Central memory CD8-positive, alpha-beta T cell (primary cell): ENCODE measurements around the gene OTOF.

Experiments used
- ATAC-seq: fragments of 150-1000 bp; cut with Tn5 transposase; replicated peaks from 2 replicates; pipeline ENCODE4 v1.10.0; 2022; ENCODE audit warnings: mild to moderate bottlenecking, moderate FRiP score, moderate number of reproducible peaks; ENCODE audit not compliant: poor library complexity, severe bottlenecking; ENCODE audit errors: extremely low read depth
- DNase-seq, 2 donors: peaks; one replicate each; pipeline ENCODE4 v3.0.0; 2021; ENCODE audit warnings: low spot score in 2 of 2
- H3K27ac Mint-ChIP-seq: one replicate; pipeline ENCODE4 v1.8.0; 2022; ENCODE audit warnings: low read depth, mild to moderate bottlenecking, moderate library complexity, mixed read lengths
- H3K27me3 Mint-ChIP-seq: one replicate; pipeline ENCODE4 v1.8.0; 2022; ENCODE audit warnings: mixed read lengths
- H3K36me3 Mint-ChIP-seq: one replicate; pipeline ENCODE4 v1.8.0; 2022; ENCODE audit warnings: mild to moderate bottlenecking, moderate library complexity, mixed read lengths; ENCODE audit not compliant: insufficient read depth
- H3K4me1 Mint-ChIP-seq: one replicate; pipeline ENCODE4 v1.8.0; 2022; ENCODE audit warnings: mixed read lengths
- H3K4me3 Mint-ChIP-seq: one replicate; pipeline ENCODE4 v1.8.0; 2022; ENCODE audit warnings: mild to moderate bottlenecking, moderate library complexity, mixed read lengths
- H3K9me3 Mint-ChIP-seq: one replicate; pipeline ENCODE4 v1.8.0; 2022; ENCODE audit warnings: mixed read lengths

OTOF gene

GRCh38 chr2:26456440-26457250, 21.3 kb downstream of the OTOF start:
- Mint-ChIP-seq H3K4me1 (no peaks in the 10 kb centered on the region), H3K9me3 (no peaks in the 10 kb centered on the region), H3K27me3 (no peaks in the 10 kb centered on the region), H3K36me3 (peaks cover 3% of the 10 kb centered on the region), H3K27ac (no peak overlapping the region), H3K4me3 (no peak overlapping the region)
- no peak for DNase-seq
- ATAC-seq: no peak

GRCh38 chr2:26455670-26456439, 22.1 kb downstream of the OTOF start:
- Mint-ChIP-seq H3K36me3 (peaks cover 3% of the 10 kb centered on the region), H3K4me3 (no peak overlapping the region), H3K27me3 (no peaks in the 10 kb centered on the region), H3K27ac (no peak overlapping the region), H3K4me1 (no peaks in the 10 kb centered on the region), H3K9me3 (no peaks in the 10 kb centered on the region)
- DNase-seq: no peak
- ATAC-seq: no peak

GRCh38 chr2:26455037-26455669, 22.8 kb downstream of the OTOF start:
- Mint-ChIP-seq H3K27me3 (peaks cover 4% of the 10 kb centered on the region), H3K27ac (no peak overlapping the region), H3K36me3 (peaks cover 3% of the 10 kb centered on the region), H3K9me3 (no peaks in the 10 kb centered on the region), H3K4me3 (no peak overlapping the region), H3K4me1 (no peaks in the 10 kb centered on the region)
- no peak for ATAC-seq
- DNase-seq: no peak

GRCh38 chr2:26454561-26455001, 23.3 kb downstream of the OTOF start:
- no peak for ATAC-seq

GRCh38 chr2:26453421-26454329, 24.2 kb downstream of the OTOF start:
- Mint-ChIP-seq H3K9me3 (no peaks in the 10 kb centered on the region), H3K27me3 (peaks cover 9% of the 10 kb centered on the region), H3K4me1 (no peaks in the 10 kb centered on the region), H3K4me3 (no peak overlapping the region), H3K36me3 (peaks cover 1% of the 10 kb centered on the region), H3K27ac (no peak overlapping the region)
- no peak for ATAC-seq
- no peak for DNase-seq

More at GRCh38 chr2:26454561-26455001, 23.3 kb downstream of the OTOF start:
- H3K27ac Mint-ChIP-seq: no peak overlapping the region
- H3K4me1 Mint-ChIP-seq: no peaks in the 10 kb centered on the region
- H3K27me3 Mint-ChIP-seq: peaks cover 9% of the 10 kb centered on the region
- DNase-seq: no peak
- peaks cover 3% of the 10 kb centered on the region for H3K36me3 Mint-ChIP-seq
- H3K9me3 Mint-ChIP-seq: no peaks in the 10 kb centered on the region
- no peak overlapping the region for H3K4me3 Mint-ChIP-seq

GRCh38 chr2:26451700-26452099, 26.2 kb downstream of the OTOF start:
- DNase-seq (no peak), ATAC-seq (no peak)
- Mint-ChIP-seq H3K27me3 (peaks cover 9% of the 10 kb centered on the region), H3K36me3 (peaks cover 1% of the 10 kb centered on the region), H3K4me1 (no peaks in the 10 kb centered on the region), H3K4me3 (no peak overlapping the region), H3K27ac (no peak overlapping the region), H3K9me3 (no peaks in the 10 kb centered on the region)

- Mint-ChIP-seq H3K9me3 (no peaks in the 10 kb centered on the region), H3K36me3 (peaks cover 1% of the 10 kb centered on the region), H3K27ac (no peak overlapping the region), H3K27me3 (peaks cover 9% of the 10 kb centered on the region), H3K4me3 (no peak overlapping the region), H3K4me1 (no peaks in the 10 kb centered on the region)
- DNase-seq (no peak), ATAC-seq (no peak)
These were observed 27.8 kb downstream of the OTOF start for GRCh38 chr2:26450031-26450635.

- no peak overlapping the region for H3K4me3 Mint-ChIP-seq
These were observed 28.5 kb downstream of the OTOF start for GRCh38 chr2:26449278-26450030.

GRCh38 chr2:26448651-26449050, 29.3 kb downstream of the OTOF start:
- Mint-ChIP-seq H3K27ac (no peak overlapping the region), H3K4me3 (no peak overlapping the region), H3K9me3 (no peaks in the 10 kb centered on the region), H3K4me1 (no peaks in the 10 kb centered on the region), H3K27me3 (peaks cover 9% of the 10 kb centered on the region), H3K36me3 (no peaks in the 10 kb centered on the region)
- ATAC-seq: no peak
- DNase-seq: no peak

More at GRCh38 chr2:26449278-26450030, 28.5 kb downstream of the OTOF start:
- Mint-ChIP-seq H3K9me3 (no peaks in the 10 kb centered on the region), H3K27me3 (peaks cover 9% of the 10 kb centered on the region), H3K27ac (no peak overlapping the region), H3K36me3 (no peaks in the 10 kb centered on the region), H3K4me1 (no peaks in the 10 kb centered on the region)
- DNase-seq: no peak
- ATAC-seq: no peak

- Mint-ChIP-seq H3K4me3 (no peak overlapping the region), H3K27me3 (no peaks in the 10 kb centered on the region), H3K9me3 (no peaks in the 10 kb centered on the region), H3K36me3 (no peaks in the 10 kb centered on the region), H3K4me1 (no peaks in the 10 kb centered on the region), H3K27ac (no peak overlapping the region)
- ATAC-seq (no peak), DNase-seq (no peak)
These were observed 33.7 kb downstream of the OTOF start for GRCh38 chr2:26444236-26444635.

- Mint-ChIP-seq H3K36me3 (no peaks in the 10 kb centered on the region), H3K27ac (no peak overlapping the region), H3K4me1 (no peaks in the 10 kb centered on the region), H3K4me3 (no peak overlapping the region), H3K27me3 (no peaks in the 10 kb centered on the region), H3K9me3 (no peaks in the 10 kb centered on the region)
- ATAC-seq: no peak
- no peak for DNase-seq
These were observed 35.2 kb downstream of the OTOF start for GRCh38 chr2:26442707-26443106.
